HG03025 (cell line): Measurements from ENCODE around the gene FBN3.

ENCODE experiments used
- ATAC-seq: cut with Tn5 transposase; IDR thresholded peaks from one replicate; pipeline ENCODE4 v1.9.1; 2021; ENCODE audit warnings: mild to moderate bottlenecking, moderate library complexity; ENCODE audit not compliant: unreplicated experiment, low FRiP score

Gene FBN3

DNA sequence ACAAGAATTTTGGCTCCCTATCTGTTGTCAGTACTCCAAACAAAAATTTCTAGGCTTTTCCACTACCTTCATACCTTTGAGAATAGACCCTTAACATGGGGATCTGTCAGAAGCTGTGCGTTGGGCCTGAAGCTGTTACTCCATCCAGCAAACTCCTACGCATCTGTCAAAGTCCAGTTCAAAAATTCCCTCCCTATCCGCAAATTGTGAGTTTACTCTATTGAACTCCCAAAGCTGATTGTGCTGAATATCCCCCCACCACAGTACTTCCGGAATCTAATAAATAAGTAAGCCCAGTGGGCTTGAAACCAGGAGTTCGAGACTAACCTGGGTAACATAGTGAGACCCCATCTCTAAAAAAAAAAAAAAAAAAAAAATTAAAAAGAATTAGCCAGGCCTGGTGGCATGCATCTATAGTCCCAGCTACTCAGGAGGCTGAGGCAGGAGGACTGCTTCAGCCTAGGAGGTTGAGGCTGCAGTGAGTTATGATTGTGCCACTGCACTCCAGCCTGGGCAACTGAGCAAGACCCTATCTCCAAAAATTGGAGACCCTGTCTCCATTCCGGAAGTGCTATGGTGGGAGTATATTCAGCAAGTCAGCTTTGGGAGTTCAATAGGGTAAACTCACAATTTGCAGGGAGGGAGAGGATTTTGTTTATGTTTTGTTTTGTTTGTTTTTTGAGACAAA lies 930 bp upstream of the FBN3 start:
- no peak for ATAC-seq

DNA sequence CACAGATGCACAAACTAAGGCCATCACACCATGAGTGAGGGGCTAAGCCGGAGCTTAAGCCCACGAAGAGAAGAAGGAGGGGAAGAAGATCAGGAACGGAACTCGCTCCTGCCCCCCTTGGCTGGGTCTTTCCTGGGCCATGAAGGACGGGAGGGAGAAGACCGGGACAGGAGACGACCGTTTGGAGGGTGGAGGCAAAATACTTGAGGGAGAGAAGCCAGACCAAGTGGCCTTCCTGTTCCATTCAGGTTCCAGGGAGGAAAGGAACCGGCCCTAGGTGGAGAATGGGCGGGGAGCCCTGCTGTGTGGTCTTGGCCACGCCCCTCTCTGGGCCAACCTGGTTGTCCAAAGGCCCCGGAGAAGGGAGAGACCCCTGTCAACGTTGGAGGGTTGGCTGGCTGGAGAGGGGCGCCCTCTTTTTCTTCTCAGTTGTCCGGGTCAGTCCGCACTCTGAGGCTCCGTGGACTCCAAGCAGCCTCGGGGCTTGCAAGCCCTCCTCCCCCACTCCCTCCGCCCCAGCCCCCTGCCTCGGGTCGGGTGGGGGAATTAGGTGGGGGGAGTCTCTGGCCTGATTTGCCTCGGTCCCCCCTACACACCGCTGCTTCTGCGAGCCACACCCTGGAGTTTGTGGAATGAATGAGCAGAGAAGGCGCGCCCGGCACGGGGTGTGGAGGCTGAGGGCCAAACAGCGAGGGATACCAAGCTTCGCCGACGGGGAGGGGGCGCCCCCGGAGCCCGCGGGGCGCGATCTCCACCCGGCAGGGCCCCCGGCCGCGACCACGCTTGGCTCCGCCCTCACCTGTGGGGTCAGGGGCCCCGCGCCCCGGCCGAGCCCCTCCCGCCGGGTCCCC lies 757 bp downstream of the FBN3 start:
- no peak for ATAC-seq

DNA sequence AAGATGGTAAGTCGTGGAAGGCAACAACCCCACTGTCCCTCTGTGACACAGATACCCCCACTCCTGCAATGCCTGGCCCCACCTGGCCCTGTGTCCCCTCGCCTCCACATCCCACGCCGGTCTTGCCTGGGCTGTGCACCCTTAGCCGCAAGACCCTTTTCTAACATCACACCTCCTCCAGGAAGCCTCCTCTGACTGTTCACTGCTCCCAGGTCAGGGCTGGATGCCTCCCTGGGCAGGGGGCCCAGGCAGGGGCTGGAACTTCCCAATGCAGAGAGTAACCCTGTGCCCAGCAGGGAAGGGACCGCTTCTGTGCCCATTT lies 1.3 kb downstream of the FBN3 start:
- no peak for ATAC-seq

DNA sequence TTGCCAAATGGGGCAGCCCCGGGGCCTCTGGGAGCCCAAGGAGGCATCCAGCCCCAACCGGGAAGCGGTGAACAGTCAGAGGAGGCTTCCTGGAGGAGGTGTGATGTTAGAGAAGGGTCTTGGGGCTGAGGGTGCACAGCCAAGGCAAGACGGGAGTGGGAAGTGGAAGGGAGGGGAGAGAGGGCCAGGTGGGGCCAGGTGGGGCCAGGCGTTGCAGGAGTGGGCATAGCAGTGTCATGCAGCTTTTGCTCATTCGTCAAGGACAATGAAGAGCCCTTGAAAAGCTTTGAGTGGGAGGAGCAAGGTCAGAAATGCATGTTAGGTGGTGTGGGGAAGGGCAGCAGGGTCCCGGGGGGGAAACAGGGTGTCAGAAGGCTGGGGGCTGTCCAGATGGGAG lies 1.8 kb downstream of the FBN3 start:
- no peak for ATAC-seq

DNA sequence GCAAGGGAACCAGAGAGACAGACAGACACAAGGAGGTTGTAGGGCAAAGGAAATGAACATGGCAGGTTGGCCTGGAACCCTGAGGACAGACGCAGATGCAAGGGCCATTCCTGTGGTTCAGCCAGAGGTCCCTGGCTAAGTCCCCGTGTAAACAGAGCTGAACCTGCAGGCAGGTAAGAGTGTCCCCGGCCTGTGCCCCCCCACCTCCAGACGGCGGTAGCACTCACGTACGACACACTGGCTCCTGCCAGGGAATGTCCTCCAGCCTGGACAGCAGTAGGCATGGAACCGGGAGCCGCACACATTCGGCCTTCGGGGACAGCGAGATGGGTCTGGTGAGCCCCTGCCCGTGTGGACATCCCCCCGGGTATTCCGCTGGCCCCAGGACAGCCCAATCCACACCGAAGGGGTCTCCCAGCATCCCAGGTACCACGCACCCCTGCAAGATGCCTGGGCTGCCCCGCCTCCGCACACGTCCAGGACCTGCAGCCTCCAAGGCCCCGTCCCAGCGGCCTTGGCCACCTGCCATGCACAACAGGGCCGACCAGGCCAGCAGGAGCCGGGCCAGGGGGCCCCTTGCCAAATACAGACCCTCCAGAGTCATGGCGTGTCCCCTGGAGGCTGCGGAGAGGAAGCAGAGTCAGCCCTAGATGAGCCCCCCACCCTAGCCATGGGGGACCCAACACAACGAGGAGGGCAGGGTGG lies 2.4 kb downstream of the FBN3 start:
- ATAC-seq: no peak

DNA sequence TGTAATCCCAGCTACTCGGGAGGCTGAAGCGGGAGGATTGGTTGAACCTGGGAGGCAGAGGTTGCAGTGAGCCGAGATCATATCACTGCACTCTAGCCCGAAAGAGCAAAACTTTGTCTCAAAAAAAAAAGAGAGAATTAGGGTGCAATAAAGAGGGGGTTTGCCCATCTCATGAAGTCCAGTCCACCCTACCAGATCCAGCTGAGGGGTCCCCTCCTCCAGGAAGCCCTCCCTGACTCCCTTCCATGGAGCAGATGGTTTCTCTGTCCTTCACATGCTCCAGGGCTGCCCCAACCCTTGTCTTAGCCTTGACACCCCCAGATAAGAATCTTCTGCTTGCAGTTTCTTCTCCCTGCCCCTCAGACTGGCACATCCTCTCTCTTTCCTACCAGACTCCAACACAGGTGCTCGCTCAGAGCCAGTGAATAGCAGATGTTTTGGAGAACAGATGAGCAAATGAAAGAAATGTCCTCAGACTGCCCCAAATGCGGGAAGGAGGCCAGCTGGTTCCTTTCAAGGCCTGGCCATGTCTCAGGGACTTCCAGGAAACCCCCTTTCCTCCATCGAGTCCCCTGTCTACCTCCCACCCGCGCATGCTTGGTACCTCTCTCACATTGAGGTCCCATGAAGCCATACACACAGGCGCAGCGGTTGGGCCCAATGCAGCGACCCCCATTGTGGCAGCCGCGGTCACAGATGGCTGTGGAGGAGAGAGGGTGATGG lies 5.0 kb downstream of the FBN3 start:
- no peak for ATAC-seq

DNA sequence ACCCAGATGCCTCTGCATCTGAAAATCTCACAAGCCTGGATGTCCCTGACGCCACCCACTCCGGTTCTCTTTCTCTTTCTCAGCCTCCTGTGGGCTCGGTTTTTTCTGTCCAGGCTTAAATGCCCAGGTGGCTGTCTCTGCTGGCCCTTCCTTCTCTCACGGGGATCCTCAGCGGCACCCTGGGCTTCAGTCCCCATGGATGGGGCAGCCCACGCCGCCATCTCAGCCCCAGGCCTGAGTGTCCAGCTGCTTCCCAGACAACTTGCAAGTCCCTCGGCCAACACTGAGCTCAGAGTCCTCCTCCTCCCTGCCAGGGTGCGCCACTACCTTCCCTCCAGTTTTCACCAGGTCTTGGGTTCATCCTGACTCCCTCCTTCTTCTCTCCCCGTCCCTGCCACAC lies 6.4 kb downstream of the FBN3 start:
- no peak for ATAC-seq

DNA sequence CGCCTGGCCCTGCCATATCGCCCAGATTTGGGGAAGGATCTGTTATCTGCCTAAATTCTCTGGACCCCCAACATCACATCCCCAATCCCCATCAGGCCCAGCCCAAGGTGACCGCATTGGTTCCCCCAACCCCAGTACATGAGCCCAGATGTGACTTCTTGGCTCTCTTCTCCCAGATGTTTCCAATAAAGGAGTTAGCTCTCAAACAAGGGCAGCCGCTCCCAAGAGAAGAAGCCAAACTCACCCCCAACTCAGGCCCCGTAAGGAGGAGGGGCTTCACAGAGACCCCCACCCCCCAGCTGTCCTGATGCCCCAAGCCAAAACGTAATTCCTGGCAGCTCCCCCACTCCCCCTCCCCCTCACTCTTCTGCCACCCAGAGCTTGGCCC lies 6.9 kb downstream of the FBN3 start:
- no peak for ATAC-seq

DNA sequence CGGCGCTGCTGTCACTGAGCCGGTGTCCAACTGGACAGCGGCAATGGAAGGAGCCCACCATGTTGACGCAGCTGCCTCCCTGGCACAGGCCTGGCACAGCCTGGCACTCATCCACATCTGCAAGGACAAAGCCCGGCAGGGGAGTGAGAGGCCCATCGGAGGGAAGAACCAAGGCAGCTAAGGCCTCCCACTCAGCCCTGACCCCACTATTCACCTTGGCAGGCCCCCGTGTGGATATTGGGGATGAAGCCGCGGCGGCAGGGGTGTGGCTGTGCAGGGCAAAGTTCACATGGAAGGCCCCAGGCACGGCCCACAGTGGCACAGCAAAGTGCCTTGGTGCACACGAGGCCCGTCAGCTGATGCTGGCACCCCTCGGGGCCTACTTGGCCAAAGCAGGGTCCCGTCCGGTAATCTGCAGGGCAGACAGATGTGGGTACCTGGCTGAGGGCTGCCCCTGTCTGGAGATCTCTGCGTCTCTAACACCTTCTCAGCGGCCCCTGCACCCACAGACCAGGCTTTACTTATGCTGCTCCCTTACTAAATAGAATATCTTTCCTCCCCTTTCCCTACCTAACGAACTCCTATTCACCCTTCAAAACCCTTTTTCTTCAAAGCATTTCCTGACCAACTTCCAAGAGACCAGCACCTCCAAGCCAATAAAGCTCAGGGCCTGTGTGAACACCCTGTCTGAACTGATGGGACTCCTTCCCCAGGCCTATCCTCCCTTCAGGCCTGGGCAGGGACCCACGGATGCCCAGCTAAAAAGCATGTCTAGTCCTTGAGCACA lies 7.5 kb downstream of the FBN3 start:
- no peak for ATAC-seq

DNA sequence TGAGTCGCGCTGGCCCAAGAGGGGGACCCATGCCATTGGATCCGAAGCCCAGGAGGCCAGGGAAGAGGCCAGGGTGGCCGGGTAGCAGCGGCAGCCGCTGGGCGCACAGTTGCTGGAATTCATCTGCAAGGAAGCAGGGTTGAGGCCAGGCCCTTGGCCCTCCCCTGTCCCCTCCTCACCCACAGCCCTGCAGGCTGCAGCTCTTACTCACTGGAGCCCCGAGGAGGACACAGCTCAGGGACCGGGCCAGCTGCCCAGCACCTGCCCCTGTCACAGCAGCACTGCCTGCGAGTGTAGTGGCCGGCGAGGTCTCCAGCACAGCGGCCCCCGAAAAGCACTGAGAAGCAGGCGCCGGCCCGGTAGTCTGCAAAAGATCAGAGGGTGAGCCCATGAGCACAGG lies 11.2 kb downstream of the FBN3 start:
- ATAC-seq: no peak

DNA sequence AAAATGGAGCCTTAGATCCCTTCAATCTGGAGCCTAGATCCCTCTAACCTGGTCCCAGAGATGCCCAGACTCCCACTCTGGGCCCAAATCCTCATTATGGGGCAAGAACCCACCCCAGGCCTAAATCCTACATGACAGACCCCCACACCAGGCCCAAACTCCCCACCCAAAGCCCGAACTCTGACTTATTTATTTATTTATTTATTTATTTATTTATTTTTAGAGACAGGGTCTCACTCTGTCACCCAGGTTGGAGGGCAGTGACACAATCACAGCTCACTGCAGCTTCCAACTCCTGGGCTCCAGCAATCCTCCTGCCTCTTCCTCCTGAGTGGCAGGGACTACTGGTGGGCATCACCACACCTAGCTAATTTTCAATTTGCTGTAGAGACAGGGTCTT lies 12.0 kb downstream of the FBN3 start:
- ATAC-seq: no peak

DNA sequence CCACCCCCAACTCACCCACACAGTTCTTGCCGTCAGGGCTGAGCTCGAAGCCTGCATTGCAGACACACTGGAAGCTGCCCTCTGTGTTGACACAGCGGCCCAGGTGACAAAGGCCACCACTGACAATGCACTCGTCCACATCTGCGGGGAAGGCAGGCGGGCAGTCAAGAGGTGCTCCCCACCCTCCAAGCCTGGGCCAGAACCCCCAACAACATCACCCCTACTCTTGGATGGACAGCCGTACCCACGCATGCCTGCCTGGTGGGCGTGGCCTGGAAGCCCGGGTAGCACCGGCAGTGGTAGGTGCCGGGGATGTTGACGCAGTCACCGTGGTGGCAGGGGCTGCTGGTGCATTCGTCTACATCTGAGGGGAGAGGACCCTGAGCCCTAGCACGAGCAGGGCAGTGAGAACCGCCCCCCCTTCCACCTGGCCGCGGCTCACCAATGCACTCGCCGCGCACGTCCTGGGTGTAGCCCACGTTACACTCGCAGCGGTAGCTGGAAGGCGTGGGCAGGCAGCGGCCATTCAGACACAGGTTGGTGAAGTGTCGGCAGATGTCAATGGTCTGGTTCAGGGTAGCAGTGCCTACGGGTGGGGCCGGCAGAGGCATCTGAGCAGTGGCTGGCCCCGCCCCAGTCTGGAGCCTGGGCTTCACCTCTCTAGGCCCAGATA lies 13.3 kb downstream of the FBN3 start:
- ATAC-seq: no peak

DNA sequence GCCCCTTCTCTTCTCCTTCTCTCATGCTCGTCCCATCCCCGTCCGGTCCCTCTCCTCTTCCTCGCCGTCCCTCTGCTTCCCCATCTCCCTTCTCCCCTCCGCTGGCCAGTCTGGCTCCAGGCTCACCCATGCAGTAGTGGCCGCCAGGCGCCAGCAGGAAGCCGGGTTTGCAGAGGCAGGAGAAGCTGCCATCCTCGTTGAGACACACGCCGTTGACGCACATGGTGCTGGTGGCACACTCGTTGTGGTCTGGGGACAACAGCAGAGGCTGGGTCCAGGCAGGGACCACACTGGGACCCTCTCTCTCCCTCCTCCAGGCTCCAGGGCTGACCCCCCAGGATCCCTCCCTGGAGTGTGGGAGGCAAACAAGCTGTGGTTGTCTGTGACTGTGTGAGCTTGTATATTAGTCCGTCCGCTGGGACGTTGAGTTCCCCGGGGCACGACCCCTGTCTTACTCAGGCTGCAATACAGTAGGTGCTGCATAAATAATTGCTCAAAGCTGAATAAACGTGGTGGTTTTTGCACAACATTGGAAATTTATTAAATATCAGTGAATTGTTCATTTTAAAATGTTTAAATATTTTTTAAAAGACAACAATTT lies 16.4 kb downstream of the FBN3 start:
- ATAC-seq: no peak

DNA sequence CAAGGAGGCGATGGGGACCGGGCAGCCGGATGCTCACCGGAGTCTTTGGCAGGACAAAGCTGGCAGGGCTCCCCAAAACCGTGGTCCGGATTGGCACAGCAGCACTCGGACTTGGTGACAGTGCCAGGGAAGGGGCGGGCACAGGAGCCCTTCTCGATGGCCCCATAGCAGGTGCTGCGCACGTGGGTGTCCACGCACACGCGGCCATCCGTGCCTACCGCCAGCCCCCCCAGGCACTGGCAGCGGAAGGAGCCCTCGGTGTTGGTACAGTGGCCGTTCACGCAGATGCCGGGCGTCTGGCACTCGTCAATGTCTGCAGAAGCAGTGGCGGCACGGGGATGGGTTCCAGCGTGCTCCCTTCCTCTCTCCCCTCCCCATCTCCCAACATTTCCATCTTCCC lies 17.9 kb downstream of the FBN3 start:
- ATAC-seq: no peak

DNA sequence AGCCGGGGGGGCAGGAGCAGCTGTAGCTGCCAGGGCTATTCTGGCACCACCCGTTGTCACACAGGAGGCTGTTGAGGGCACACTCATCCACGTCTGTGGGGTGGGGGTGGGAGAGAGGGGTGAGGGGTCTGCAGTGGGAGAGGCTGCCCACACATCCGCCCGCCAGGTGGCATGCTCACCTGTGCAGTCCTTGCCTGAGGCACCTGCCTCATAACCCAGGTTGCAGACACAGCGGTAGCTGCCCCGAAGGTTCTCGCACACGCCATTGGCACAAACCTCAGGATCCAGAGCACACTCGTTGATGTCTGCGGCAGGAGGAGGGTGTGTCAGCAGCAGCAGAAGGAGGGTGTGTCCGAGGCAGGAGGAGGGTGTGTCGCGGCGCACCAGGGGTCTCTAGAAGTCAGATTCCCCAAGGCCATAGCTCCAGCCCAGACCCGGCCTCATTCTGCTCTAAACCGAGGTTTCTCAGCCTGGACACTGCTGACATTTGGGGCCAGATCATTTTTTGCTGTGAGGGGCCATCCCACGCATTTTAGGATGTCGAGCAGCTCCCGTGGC lies 20.3 kb downstream of the FBN3 start:
- ATAC-seq: no peak

DNA sequence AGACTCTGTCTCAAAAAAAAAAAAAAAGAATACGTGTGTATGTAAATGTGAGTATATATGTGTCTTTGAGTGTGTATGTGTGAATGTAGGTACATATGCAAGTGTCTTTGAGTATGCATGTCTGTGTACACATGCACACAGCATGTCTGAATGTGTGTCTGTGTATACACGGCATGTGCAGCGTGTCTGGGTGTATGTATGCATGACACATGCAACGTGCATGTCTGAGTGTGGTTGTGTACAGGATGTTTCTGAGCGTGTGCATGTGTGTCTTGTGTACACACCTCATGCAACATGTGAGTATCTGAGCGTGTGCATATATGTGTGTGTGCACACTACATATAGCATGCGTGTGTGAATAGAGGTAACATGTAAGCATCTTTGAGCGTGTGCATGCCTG lies 20.8 kb downstream of the FBN3 start:
- no peak for ATAC-seq

DNA sequence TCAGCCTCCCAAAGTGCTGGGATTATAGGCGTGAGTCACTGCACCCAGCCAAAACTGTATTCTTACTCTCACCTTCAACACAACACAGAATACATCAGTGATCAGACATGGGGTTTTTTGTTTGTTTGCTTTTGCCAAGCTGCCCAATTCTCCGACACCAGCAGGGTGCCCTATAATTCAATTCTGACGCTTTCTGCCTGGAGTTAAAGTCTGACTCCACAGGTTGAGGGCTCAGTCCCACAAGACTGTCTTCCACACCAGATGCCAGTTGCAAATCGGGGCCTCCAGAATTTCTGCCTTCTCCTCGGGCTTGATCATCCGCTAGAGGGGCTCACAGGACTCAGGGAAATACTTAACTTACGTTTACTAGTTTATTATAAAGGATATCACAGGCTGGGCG lies 22.1 kb downstream of the FBN3 start:
- no peak for ATAC-seq

DNA sequence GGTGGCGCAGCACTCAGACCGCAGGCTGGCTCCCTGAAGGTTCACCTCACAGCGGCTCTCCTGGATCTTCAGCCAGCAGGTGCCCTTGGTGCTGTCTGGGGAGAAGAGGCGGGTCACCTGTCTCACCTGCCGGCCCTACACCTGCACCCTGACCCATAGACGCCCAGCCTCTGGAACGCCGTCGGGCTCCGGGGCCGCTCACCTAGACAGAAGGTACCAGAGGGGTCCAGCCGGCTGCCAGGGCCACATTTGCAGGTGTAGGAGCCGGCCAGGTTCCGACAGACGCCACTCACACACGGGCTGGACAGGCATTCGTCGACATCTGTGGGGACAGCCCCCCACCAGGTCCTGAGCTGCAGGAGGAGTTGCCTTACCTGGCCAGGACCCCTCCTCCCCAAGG lies 22.9 kb downstream of the FBN3 start:
- ATAC-seq: no peak

DNA sequence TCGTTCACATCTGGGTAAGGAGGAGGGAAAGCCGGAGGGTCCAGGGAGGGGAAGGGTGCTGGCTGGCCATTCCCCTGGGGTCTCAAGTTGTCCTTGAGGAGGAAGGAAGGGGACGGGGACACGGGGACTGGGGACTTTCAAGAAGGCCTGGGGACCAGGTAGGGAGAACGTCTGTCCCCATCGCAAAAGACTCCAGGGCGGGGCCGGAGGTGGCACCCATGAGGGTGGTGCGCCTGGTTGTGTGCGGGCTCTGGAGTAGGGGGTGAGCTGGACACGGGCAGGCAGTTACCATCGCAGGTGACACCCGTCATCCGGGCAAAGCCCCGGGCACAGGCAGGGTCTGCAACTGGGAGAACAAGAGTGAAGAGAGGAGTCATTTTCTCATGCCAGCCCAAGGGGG lies 23.4 kb downstream of the FBN3 start:
- ATAC-seq: no peak
